ENCODE measurements around the gene BLMH.

Gene BLMH

GRCh38 chr17:30279156-30279555, 12.6 kb downstream of the BLMH start:
- Histone ChIP-seq H3K9ac (ENCODE audit: low read depth in 1 of 2, low read length in 2 of 2) (no peak overlapping the region), H3K27ac (ENCODE audit: low read depth, low read length) (no peak overlapping the region), H3K27me3 (ENCODE audit: control insufficient read depth in 1 of 2, insufficient read depth in 2 of 2, low read length in 2 of 2) (no peaks in the 10 kb centered on the region), H3K9me3 (ENCODE audit: control insufficient read depth in 1 of 2, low read length in 2 of 2) (no peaks in the 10 kb centered on the region), H3K4me3 (ENCODE audit: low read depth in 1 of 2, low read length in 2 of 2) (no peak overlapping the region), H3K36me3 (ENCODE audit: control insufficient read depth in 1 of 2, insufficient read depth in 2 of 2, low read length in 2 of 2) (peaks cover 10 to 34% of the 10 kb centered on the region in 2 donors), H3K4me1 (ENCODE audit: control insufficient read depth in 1 of 2, insufficient read depth in 2 of 2, low read length in 2 of 2) (no peaks in the 10 kb centered on the region)

GRCh38 chr17:30278032-30278431, 13.7 kb downstream of the BLMH start:
- H3K36me3 ChIP-seq (ENCODE audit: control insufficient read depth in 1 of 2, insufficient read depth in 2 of 2, low read length in 2 of 2): peaks cover 11 to 35% of the 10 kb centered on the region in 2 donors
- no peaks in the 10 kb centered on the region for H3K4me1 ChIP-seq (ENCODE audit: control insufficient read depth in 1 of 2, insufficient read depth in 2 of 2, low read length in 2 of 2)
- no peaks in the 10 kb centered on the region for H3K9me3 ChIP-seq (ENCODE audit: control insufficient read depth in 1 of 2, low read length in 2 of 2)

GRCh38 chr17:30275911-30276310, 15.8 kb downstream of the BLMH start:
- H3K36me3 ChIP-seq (ENCODE audit: control insufficient read depth in 1 of 2, insufficient read depth in 2 of 2, low read length in 2 of 2): peaks cover 23 to 53% of the 10 kb centered on the region in 2 donors
- no peak overlapping the region for H3K9ac ChIP-seq (ENCODE audit: low read depth in 1 of 2, low read length in 2 of 2)
- no peaks in the 10 kb centered on the region for H3K27me3 ChIP-seq (ENCODE audit: control insufficient read depth in 1 of 2, insufficient read depth in 2 of 2, low read length in 2 of 2)
- H3K27ac ChIP-seq (ENCODE audit: low read depth, low read length): no peak overlapping the region
- no peaks in the 10 kb centered on the region for H3K9me3 ChIP-seq (ENCODE audit: control insufficient read depth in 1 of 2, low read length in 2 of 2)
- no peaks in the 10 kb centered on the region for H3K4me1 ChIP-seq (ENCODE audit: control insufficient read depth in 1 of 2, insufficient read depth in 2 of 2, low read length in 2 of 2)
- no peak overlapping the region for H3K4me3 ChIP-seq (ENCODE audit: low read depth in 1 of 2, low read length in 2 of 2)

More at GRCh38 chr17:30278032-30278431, 13.7 kb downstream of the BLMH start:
- H3K4me3 ChIP-seq (ENCODE audit: low read depth in 1 of 2, low read length in 2 of 2): no peak overlapping the region
- H3K9ac ChIP-seq (ENCODE audit: low read depth in 1 of 2, low read length in 2 of 2): no peak overlapping the region
- no peak overlapping the region for H3K27ac ChIP-seq (ENCODE audit: low read depth, low read length)
- H3K27me3 ChIP-seq (ENCODE audit: control insufficient read depth in 1 of 2, insufficient read depth in 2 of 2, low read length in 2 of 2): no peaks in the 10 kb centered on the region

GRCh38 chr17:30274887-30275286, 16.9 kb downstream of the BLMH start:
- Histone ChIP-seq H3K9ac (ENCODE audit: low read depth in 1 of 2, low read length in 2 of 2) (no peak overlapping the region), H3K36me3 (ENCODE audit: control insufficient read depth in 1 of 2, insufficient read depth in 2 of 2, low read length in 2 of 2) (peaks cover 23 to 50% of the 10 kb centered on the region in 2 donors), H3K4me3 (ENCODE audit: low read depth in 1 of 2, low read length in 2 of 2) (no peak overlapping the region), H3K27me3 (ENCODE audit: control insufficient read depth in 1 of 2, insufficient read depth in 2 of 2, low read length in 2 of 2) (no peaks in the 10 kb centered on the region), H3K9me3 (ENCODE audit: control insufficient read depth in 1 of 2, low read length in 2 of 2) (no peaks in the 10 kb centered on the region), H3K27ac (ENCODE audit: low read depth, low read length) (no peak overlapping the region), H3K4me1 (ENCODE audit: control insufficient read depth in 1 of 2, insufficient read depth in 2 of 2, low read length in 2 of 2) (no peaks in the 10 kb centered on the region)

- H3K27ac ChIP-seq (ENCODE audit: low read depth, low read length): no peak overlapping the region
- no peaks in the 10 kb centered on the region for H3K27me3 ChIP-seq (ENCODE audit: control insufficient read depth in 1 of 2, insufficient read depth in 2 of 2, low read length in 2 of 2)
- H3K9ac ChIP-seq (ENCODE audit: low read depth in 1 of 2, low read length in 2 of 2): no peak overlapping the region
- H3K4me3 ChIP-seq (ENCODE audit: low read depth in 1 of 2, low read length in 2 of 2): no peak overlapping the region
- H3K9me3 ChIP-seq (ENCODE audit: control insufficient read depth in 1 of 2, low read length in 2 of 2): no peaks in the 10 kb centered on the region
- no peaks in the 10 kb centered on the region for H3K4me1 ChIP-seq (ENCODE audit: control insufficient read depth in 1 of 2, insufficient read depth in 2 of 2, low read length in 2 of 2)
- peaks cover 23 to 40% of the 10 kb centered on the region in 2 donors for H3K36me3 ChIP-seq (ENCODE audit: control insufficient read depth in 1 of 2, insufficient read depth in 2 of 2, low read length in 2 of 2)
Observed at GRCh38 chr17:30273373-30273772, 18.4 kb downstream of the BLMH start.

GRCh38 chr17:30271102-30271501, 20.6 kb downstream of the BLMH start:
- Histone ChIP-seq H3K9me3 (ENCODE audit: control insufficient read depth in 1 of 2, low read length in 2 of 2) (no peaks in the 10 kb centered on the region), H3K27ac (ENCODE audit: low read depth, low read length) (no peak overlapping the region), H3K36me3 (ENCODE audit: control insufficient read depth in 1 of 2, insufficient read depth in 2 of 2, low read length in 2 of 2) (peaks cover 20 to 43% of the 10 kb centered on the region in 2 donors), H3K9ac (ENCODE audit: low read depth in 1 of 2, low read length in 2 of 2) (no peak overlapping the region), H3K4me3 (ENCODE audit: low read depth in 1 of 2, low read length in 2 of 2) (no peak overlapping the region), H3K27me3 (ENCODE audit: control insufficient read depth in 1 of 2, insufficient read depth in 2 of 2, low read length in 2 of 2) (no peaks in the 10 kb centered on the region), H3K4me1 (ENCODE audit: control insufficient read depth in 1 of 2, insufficient read depth in 2 of 2, low read length in 2 of 2) (no peaks in the 10 kb centered on the region)

GRCh38 chr17:30267625-30268024, 24.1 kb downstream of the BLMH start:
- H3K9me3 ChIP-seq (ENCODE audit: control insufficient read depth in 1 of 2, low read length in 2 of 2): no peaks in the 10 kb centered on the region
- H3K27me3 ChIP-seq (ENCODE audit: control insufficient read depth in 1 of 2, insufficient read depth in 2 of 2, low read length in 2 of 2): no peaks in the 10 kb centered on the region
- no peak overlapping the region for H3K4me3 ChIP-seq (ENCODE audit: low read depth in 1 of 2, low read length in 2 of 2)
- H3K9ac ChIP-seq (ENCODE audit: low read depth in 1 of 2, low read length in 2 of 2): no peak overlapping the region
- no peak overlapping the region for H3K27ac ChIP-seq (ENCODE audit: low read depth, low read length)
- peaks cover 14 to 44% of the 10 kb centered on the region in 2 donors for H3K36me3 ChIP-seq (ENCODE audit: control insufficient read depth in 1 of 2, insufficient read depth in 2 of 2, low read length in 2 of 2)
- no peaks in the 10 kb centered on the region for H3K4me1 ChIP-seq (ENCODE audit: control insufficient read depth in 1 of 2, insufficient read depth in 2 of 2, low read length in 2 of 2)

- H3K4me3 ChIP-seq (ENCODE audit: low read depth in 1 of 2, low read length in 2 of 2): no peak overlapping the region
- H3K27ac ChIP-seq (ENCODE audit: low read depth, low read length): no peak overlapping the region
- H3K36me3 ChIP-seq (ENCODE audit: control insufficient read depth in 1 of 2, insufficient read depth in 2 of 2, low read length in 2 of 2): peaks cover 10 to 27% of the 10 kb centered on the region in 2 donors
- no peaks in the 10 kb centered on the region for H3K27me3 ChIP-seq (ENCODE audit: control insufficient read depth in 1 of 2, insufficient read depth in 2 of 2, low read length in 2 of 2)
- H3K9ac ChIP-seq (ENCODE audit: low read depth in 1 of 2, low read length in 2 of 2): no peak overlapping the region
- H3K9me3 ChIP-seq (ENCODE audit: control insufficient read depth in 1 of 2, low read length in 2 of 2): no peaks in the 10 kb centered on the region
- no peaks in the 10 kb centered on the region for H3K4me1 ChIP-seq (ENCODE audit: control insufficient read depth in 1 of 2, insufficient read depth in 2 of 2, low read length in 2 of 2)
Observed at GRCh38 chr17:30263552-30264333, 28.0 kb downstream of the BLMH start.

GRCh38 chr17:30256756-30257506, 34.8 kb downstream of the BLMH start:
- Histone ChIP-seq H3K9ac (ENCODE audit: low read depth in 1 of 2, low read length in 2 of 2) (no peak overlapping the region), H3K4me1 (ENCODE audit: control insufficient read depth in 1 of 2, insufficient read depth in 2 of 2, low read length in 2 of 2) (no peaks in the 10 kb centered on the region), H3K27ac (ENCODE audit: low read depth, low read length) (no peak overlapping the region), H3K27me3 (ENCODE audit: control insufficient read depth in 1 of 2, insufficient read depth in 2 of 2, low read length in 2 of 2) (no peaks in the 10 kb centered on the region), H3K36me3 (ENCODE audit: control insufficient read depth in 1 of 2, insufficient read depth in 2 of 2, low read length in 2 of 2) (peaks cover 14 to 35% of the 10 kb centered on the region in 2 donors), H3K4me3 (ENCODE audit: low read depth in 1 of 2, low read length in 2 of 2) (no peak overlapping the region), H3K9me3 (ENCODE audit: control insufficient read depth in 1 of 2, low read length in 2 of 2) (no peaks in the 10 kb centered on the region)

- no peaks in the 10 kb centered on the region for H3K9me3 ChIP-seq (ENCODE audit: control insufficient read depth in 1 of 2, low read length in 2 of 2)
- no peaks in the 10 kb centered on the region for H3K27me3 ChIP-seq (ENCODE audit: control insufficient read depth in 1 of 2, insufficient read depth in 2 of 2, low read length in 2 of 2)
- no peak overlapping the region for H3K4me3 ChIP-seq (ENCODE audit: low read depth in 1 of 2, low read length in 2 of 2)
- no peaks in the 10 kb centered on the region for H3K4me1 ChIP-seq (ENCODE audit: control insufficient read depth in 1 of 2, insufficient read depth in 2 of 2, low read length in 2 of 2)
- H3K9ac ChIP-seq (ENCODE audit: low read depth in 1 of 2, low read length in 2 of 2): no peak overlapping the region
- H3K36me3 ChIP-seq (ENCODE audit: control insufficient read depth in 1 of 2, insufficient read depth in 2 of 2, low read length in 2 of 2): peaks cover 7 to 37% of the 10 kb centered on the region in 2 donors
- H3K27ac ChIP-seq (ENCODE audit: low read depth, low read length): no peak overlapping the region
Observed at GRCh38 chr17:30254150-30254549, 37.6 kb downstream of the BLMH start.
